Peyer's patch (tissue), 4 donors: ENCODE measurements around the gene TOP2B. TPM values are rescaled to one million over a fixed set of nuclear protein-coding genes. Genes with fewer than 3 reads are reported as not detected.

Source experiments
- DNase-seq, 3 donors: peaks; one replicate each; pipeline ENCODE4 v3.0.0-alpha.2; 2017 to 2019
- H3K27ac ChIP-seq, 4 donors: fragments of 200-600 bp; sonication (generic); one replicate each; pipeline ENCODE4 v1.5.1; 2016 to 2019
- H3K27me3 ChIP-seq, 2 donors: fragments of 200-600 bp; sonication (generic); one replicate each; pipeline ENCODE4 v1.5.1; 2019
- H3K36me3 ChIP-seq, 3 donors: fragments of 200-600 bp; sonication (generic); one replicate each; pipeline ENCODE4 v1.5.1; 2016 to 2019
- H3K4me1 ChIP-seq, 4 donors: fragments of 200-600 bp; sonication (generic); one replicate each; pipeline ENCODE4 v1.5.1; 2016 to 2019
- H3K4me3 ChIP-seq, 4 donors: fragments of 200-600 bp; sonication (generic); 1 replicate in 3 of 4; 2 replicates in 1 of 4; pipeline ENCODE4 v1.5.1; 2016 to 2019; ENCODE audit warnings: mild to moderate bottlenecking in 1 of 4
- H3K9me3 ChIP-seq, 4 donors: fragments of 200-600 bp; sonication (generic); one replicate each; pipeline ENCODE4 v1.5.1; 2016 to 2019; ENCODE audit warnings: mild to moderate bottlenecking in 1 of 4
- CTCF ChIP-seq, 6 experiments: fragments of 450-650 bp in 4 of 6; fragments of 200-600 bp in 2 of 6; sonication (generic) in 1 of 6; IDR thresholded peaks; one replicate each; pipeline ENCODE4 v1.5.1; 2017 to 2019; ENCODE audit warnings: antibody characterized with exemption in 6 of 6, mild to moderate bottlenecking in 3 of 6, moderate library complexity in 1 of 6
- POLR2A ChIP-seq, 2 donors: fragments of 450-650 bp; IDR thresholded peaks; one replicate each; pipeline ENCODE4 v1.5.1; 2017; ENCODE audit warnings: antibody characterized with exemption in 2 of 2, mild to moderate bottlenecking in 2 of 2, moderate library complexity in 2 of 2
- total RNA-seq, 4 donors: library from RNA; depleted of rRNA; stranded (reverse); fragments of >200 nt; gene quantifications; one replicate each; pipeline ENCODE4 v1.1.0, GENCODE V29; 2016

The TOP2B gene
- total RNA-seq, 4 donors from 2014 or later, result 70.4 to 198 (median 73.8) TPM

GRCh38 chr3:25586553-25586952, 78.2 kb downstream of the TOP2B start:
- Histone ChIP-seq H3K4me3 (no peak overlapping the region), H3K4me1 (no peaks in the 10 kb centered on the region), H3K27me3 (no peaks in the 10 kb centered on the region), H3K9me3 (no peaks in the 10 kb centered on the region), H3K27ac (no peak overlapping the region), H3K36me3 (no peaks in the 10 kb centered on the region)
- no peak for DNase-seq
- TF ChIP-seq POLR2A (IDR thresholded peaks at IDR 0.05), result no peak
- TF ChIP-seq CTCF (IDR thresholded peaks at IDR 0.05), result no peak

- DNase-seq, result no peak
- H3K4me1 ChIP-seq, result no peaks in the 10 kb centered on the region
- H3K27me3 ChIP-seq, result no peaks in the 10 kb centered on the region
- peaks cover 0 to under 1% (median 0%) of the 10 kb centered on the region in 3 donors for H3K36me3 ChIP-seq
- no peaks in the 10 kb centered on the region for H3K9me3 ChIP-seq
- H3K27ac ChIP-seq, result no peak overlapping the region
- H3K4me3 ChIP-seq, result no peak overlapping the region
- TF ChIP-seq POLR2A (IDR thresholded peaks at IDR 0.05), result no peak
- no peak for TF ChIP-seq CTCF (IDR thresholded peaks at IDR 0.05)
These were observed 78.6 kb downstream of the TOP2B start for GRCh38 chr3:25586167-25586505.

GRCh38 chr3:25585361-25586166, 79.1 kb downstream of the TOP2B start:
- no peak overlapping the region for H3K4me3 ChIP-seq
- no peak for TF ChIP-seq CTCF (IDR thresholded peaks at IDR 0.05)
- no peak for TF ChIP-seq POLR2A (IDR thresholded peaks at IDR 0.05)
- no peak overlapping the region for H3K27ac ChIP-seq
- H3K27me3 ChIP-seq, result no peaks in the 10 kb centered on the region
- no peak for DNase-seq
- peaks cover 0 to 3% (median 0%) of the 10 kb centered on the region in 3 donors for H3K36me3 ChIP-seq
- H3K9me3 ChIP-seq, result no peaks in the 10 kb centered on the region
- H3K4me1 ChIP-seq, result no peaks in the 10 kb centered on the region

GRCh38 chr3:25584011-25584789, 80.5 kb downstream of the TOP2B start:
- H3K9me3 ChIP-seq, result no peaks in the 10 kb centered on the region
- no peak for DNase-seq
- no peak for TF ChIP-seq CTCF (IDR thresholded peaks at IDR 0.05)
- no peak for TF ChIP-seq POLR2A (IDR thresholded peaks at IDR 0.05)
- no peaks in the 10 kb centered on the region for H3K27me3 ChIP-seq
- H3K4me1 ChIP-seq, result no peaks in the 10 kb centered on the region
- H3K27ac ChIP-seq, result no peak overlapping the region
- H3K36me3 ChIP-seq, result peaks cover 0 to 3% (median 0%) of the 10 kb centered on the region in 3 donors
- no peak overlapping the region for H3K4me3 ChIP-seq

GRCh38 chr3:25583343-25583742, 81.4 kb downstream of the TOP2B start:
- Histone ChIP-seq H3K9me3 (no peaks in the 10 kb centered on the region), H3K36me3 (peaks cover 0 to 3% (median 0%) of the 10 kb centered on the region in 3 donors), H3K27ac (no peak overlapping the region), H3K27me3 (no peaks in the 10 kb centered on the region), H3K4me1 (no peaks in the 10 kb centered on the region), H3K4me3 (no peak overlapping the region)
- no peak for DNase-seq
- TF ChIP-seq CTCF (IDR thresholded peaks at IDR 0.05) (no peak), POLR2A (IDR thresholded peaks at IDR 0.05) (no peak)
